ENCODE measurements around the gene MKLN1. TPM values are rescaled to one million over a fixed set of nuclear protein-coding genes. Genes with fewer than 3 reads are reported as not detected.

The MKLN1 gene
- total and polyA plus RNA-seq, 4 experiments from 2014 or later = 18.1 to 61.0 (median 45.4) TPM

DNA sequence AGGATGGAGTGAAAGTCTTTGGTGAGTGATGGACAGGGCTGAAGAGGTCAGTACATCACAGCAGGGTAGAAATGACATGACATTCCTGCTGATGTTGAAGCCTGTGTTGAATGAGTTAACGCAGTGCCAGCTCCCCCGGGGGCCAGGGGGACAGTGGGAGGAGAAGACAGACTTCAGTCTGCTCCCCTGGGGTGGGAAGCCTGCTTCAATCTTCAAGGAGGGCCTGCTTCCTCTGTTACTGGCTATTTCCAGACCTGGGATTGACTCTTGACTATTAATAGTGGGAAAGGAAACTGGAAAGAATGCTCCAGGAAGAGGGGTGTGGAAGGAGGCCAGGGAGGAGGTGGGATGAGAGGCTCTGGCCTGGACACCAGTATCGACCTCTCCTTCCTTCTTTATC is 201.5 kb downstream of the MKLN1 start:
- H3K4me3 Mint-ChIP-seq = no peak overlapping the region
- H3K4me3 ChIP-seq (ENCODE audit: low read length in 2 of 2) = no peak overlapping the region
- H3K36me3 ChIP-seq (ENCODE audit: insufficient read depth, low read length) = no peaks in the 10 kb centered on the region
- intact Hi-C loops (cut with micrococcal nuclease) = no loop called here
- peaks cover 0 to 3% of the 10 kb centered on the region in 2 donors for H3K27me3 Mint-ChIP-seq
- H3K4me1 ChIP-seq (ENCODE audit: insufficient read depth, low read length) = no peaks in the 10 kb centered on the region
- H3K27me3 ChIP-seq (ENCODE audit: insufficient read depth, low read length) = no peaks in the 10 kb centered on the region
- DNase-seq = no peak
- no peaks in the 10 kb centered on the region for H3K4me1 Mint-ChIP-seq
- no peak overlapping the region for H3K27ac ChIP-seq (ENCODE audit: low read depth, low read length)
- H3K9me3 Mint-ChIP-seq = no peaks in the 10 kb centered on the region
- no peak overlapping the region for H3K27ac Mint-ChIP-seq
- no peaks in the 10 kb centered on the region for H3K36me3 Mint-ChIP-seq
- H3K9me3 ChIP-seq (ENCODE audit: control insufficient read depth in 1 of 2, low read length in 2 of 2) = no peaks in the 10 kb centered on the region
- CTCF ChIA-PET (ENCODE audit: partially characterized antibody) = no interaction called here
- POLR2A ChIA-PET (ENCODE audit: partially characterized antibody) = no interaction called here

DNA sequence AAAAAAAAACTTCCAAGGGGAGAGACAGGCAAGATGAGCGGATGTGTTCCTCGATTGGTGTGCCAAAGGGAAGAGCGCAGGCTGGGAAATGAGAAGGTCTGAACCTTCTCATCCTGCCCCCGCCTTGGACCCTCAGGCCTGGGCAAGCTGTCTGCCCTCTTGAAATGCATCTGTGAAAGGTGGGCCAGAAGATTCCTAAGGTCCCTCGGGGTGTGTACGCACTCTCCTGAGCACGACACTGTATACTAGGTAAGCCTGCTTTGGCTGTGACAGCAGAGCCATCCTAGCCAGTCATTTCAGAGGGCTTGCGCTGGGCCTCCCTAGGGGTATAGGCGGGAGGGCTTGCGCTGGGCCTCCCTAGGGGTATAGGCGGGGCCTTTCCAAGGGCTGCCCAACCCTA is 201.9 kb downstream of the MKLN1 start:
- Histone ChIP-seq H3K27me3 (ENCODE audit: insufficient read depth, low read length) (no peaks in the 10 kb centered on the region), H3K4me1 (ENCODE audit: insufficient read depth, low read length) (no peaks in the 10 kb centered on the region), H3K27ac (ENCODE audit: low read depth, low read length) (no peak overlapping the region), H3K9me3 (ENCODE audit: control insufficient read depth in 1 of 2, low read length in 2 of 2) (no peaks in the 10 kb centered on the region), H3K36me3 (ENCODE audit: insufficient read depth, low read length) (no peaks in the 10 kb centered on the region), H3K4me3 (ENCODE audit: low read length in 2 of 2) (no peak overlapping the region)
- Mint-ChIP-seq H3K4me3 (no peak overlapping the region), H3K36me3 (no peaks in the 10 kb centered on the region), H3K27ac (no peak overlapping the region), H3K27me3 (peaks cover 0 to 3% of the 10 kb centered on the region in 2 donors), H3K9me3 (no peaks in the 10 kb centered on the region), H3K4me1 (no peaks in the 10 kb centered on the region)
- POLR2A ChIA-PET (ENCODE audit: partially characterized antibody) = no interaction called here
- intact Hi-C loops (cut with micrococcal nuclease) = no loop called here
- DNase-seq = no peak
- CTCF ChIA-PET (ENCODE audit: partially characterized antibody) = no interaction called here

DNA sequence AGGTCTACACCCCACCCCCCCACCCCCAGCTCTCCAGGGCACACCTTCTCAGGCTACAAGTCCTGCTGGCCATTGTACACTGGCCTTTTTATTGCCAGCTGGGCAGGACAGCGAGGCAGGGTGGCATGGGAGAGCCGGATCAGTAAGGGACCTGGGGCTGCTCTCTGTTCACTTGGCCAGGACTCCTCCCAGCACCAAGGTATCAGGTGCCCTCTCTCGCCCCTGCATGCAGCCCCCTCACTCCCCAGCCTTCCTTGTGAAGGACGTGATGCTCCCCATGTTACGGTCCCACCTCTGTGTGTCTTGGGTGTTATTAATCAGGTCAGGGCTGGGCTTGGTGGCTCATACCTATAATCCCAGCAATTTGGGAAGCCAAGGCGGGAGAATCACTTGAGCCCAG is 202.5 kb downstream of the MKLN1 start:
- Histone ChIP-seq H3K27me3 (ENCODE audit: insufficient read depth, low read length) (no peaks in the 10 kb centered on the region), H3K4me3 (ENCODE audit: low read length in 2 of 2) (no peak overlapping the region), H3K4me1 (ENCODE audit: insufficient read depth, low read length) (no peaks in the 10 kb centered on the region), H3K9me3 (ENCODE audit: control insufficient read depth in 1 of 2, low read length in 2 of 2) (no peaks in the 10 kb centered on the region), H3K27ac (ENCODE audit: low read depth, low read length) (no peak overlapping the region), H3K36me3 (ENCODE audit: insufficient read depth, low read length) (no peaks in the 10 kb centered on the region)
- intact Hi-C loops (cut with micrococcal nuclease) = no loop called here
- Mint-ChIP-seq H3K27ac (no peak overlapping the region), H3K9me3 (no peaks in the 10 kb centered on the region), H3K36me3 (no peaks in the 10 kb centered on the region), H3K4me3 (no peak overlapping the region), H3K27me3 (peaks cover 0 to 3% of the 10 kb centered on the region in 2 donors), H3K4me1 (no peaks in the 10 kb centered on the region)
- ChIA-PET POLR2A (ENCODE audit: partially characterized antibody) (no interaction called here), CTCF (ENCODE audit: partially characterized antibody) (no interaction called here)
- DNase-seq = no peak

DNA sequence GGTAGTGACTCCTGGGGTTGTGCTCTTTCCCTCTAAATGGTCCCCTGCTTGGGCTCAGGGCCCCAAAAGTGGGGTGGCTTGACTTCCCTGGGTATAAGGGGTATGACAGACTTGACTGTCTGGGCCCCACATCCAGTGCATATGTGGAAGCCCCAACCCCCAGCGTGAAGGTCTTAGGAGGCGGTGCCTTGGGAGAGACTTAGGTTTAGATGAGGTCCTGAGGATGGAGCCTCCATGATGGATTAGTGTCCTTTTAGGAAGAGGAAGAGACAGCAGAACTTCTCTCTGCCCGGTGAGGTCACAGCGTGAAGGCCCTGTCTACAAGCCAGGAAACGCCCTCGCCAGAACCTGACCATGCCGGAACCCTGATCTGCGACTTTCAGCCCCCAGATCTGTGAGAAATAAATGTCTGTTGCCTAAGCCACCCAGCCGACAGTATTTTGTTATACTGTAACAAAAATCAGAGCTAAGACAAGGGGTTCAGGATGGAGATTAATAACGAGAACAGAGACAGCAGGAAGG is 205.0 kb downstream of the MKLN1 start:
- intact Hi-C loops (cut with micrococcal nuclease) = no loop called here
- Mint-ChIP-seq H3K36me3 (no peaks in the 10 kb centered on the region), H3K9me3 (no peaks in the 10 kb centered on the region), H3K27me3 (peaks cover 0 to 3% of the 10 kb centered on the region in 2 donors), H3K4me3 (no peak overlapping the region), H3K27ac (no peak overlapping the region), H3K4me1 (no peaks in the 10 kb centered on the region)
- POLR2A ChIA-PET (ENCODE audit: partially characterized antibody) = no interaction called here
- Histone ChIP-seq H3K27me3 (ENCODE audit: insufficient read depth, low read length) (no peaks in the 10 kb centered on the region), H3K36me3 (ENCODE audit: insufficient read depth, low read length) (no peaks in the 10 kb centered on the region), H3K9me3 (ENCODE audit: control insufficient read depth in 1 of 2, low read length in 2 of 2) (no peaks in the 10 kb centered on the region), H3K27ac (ENCODE audit: low read depth, low read length) (no peak overlapping the region), H3K4me1 (ENCODE audit: insufficient read depth, low read length) (no peaks in the 10 kb centered on the region), H3K4me3 (ENCODE audit: low read length in 2 of 2) (no peak overlapping the region)
- DNase-seq = no peak
- CTCF ChIA-PET (ENCODE audit: partially characterized antibody) = no interaction called here

DNA sequence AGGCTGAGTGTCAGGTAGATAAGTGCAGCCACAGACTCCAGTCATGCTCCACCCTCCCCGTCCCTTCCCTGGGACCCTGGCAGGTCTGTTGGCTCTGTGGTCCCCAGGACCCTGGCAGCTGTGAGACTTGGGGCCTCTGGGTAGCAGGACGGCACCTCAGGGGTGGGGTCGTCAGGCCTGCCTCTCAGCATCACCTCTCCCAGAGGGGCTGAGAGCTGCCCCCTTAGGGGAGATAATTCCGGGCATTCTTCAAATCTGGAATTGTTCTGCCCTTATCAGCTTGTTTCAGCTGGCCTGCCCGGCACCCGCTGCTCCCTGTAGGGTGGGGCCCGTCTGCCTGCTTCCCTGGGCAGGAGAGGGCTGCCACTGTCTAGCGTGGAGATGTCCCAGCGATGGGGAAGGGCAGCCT is 205.5 kb downstream of the MKLN1 start:
- no peak overlapping the region for H3K4me3 Mint-ChIP-seq
- H3K9me3 Mint-ChIP-seq = no peaks in the 10 kb centered on the region
- H3K36me3 ChIP-seq (ENCODE audit: insufficient read depth, low read length) = no peaks in the 10 kb centered on the region
- DNase-seq = no peak
- CTCF ChIA-PET (ENCODE audit: partially characterized antibody) = no interaction called here
- no peaks in the 10 kb centered on the region for H3K36me3 Mint-ChIP-seq
- no peaks in the 10 kb centered on the region for H3K9me3 ChIP-seq (ENCODE audit: control insufficient read depth in 1 of 2, low read length in 2 of 2)
- no peaks in the 10 kb centered on the region for H3K4me1 Mint-ChIP-seq
- no peak overlapping the region for H3K27ac Mint-ChIP-seq
- H3K4me3 ChIP-seq (ENCODE audit: low read length in 2 of 2) = no peak overlapping the region
- H3K27ac ChIP-seq (ENCODE audit: low read depth, low read length) = no peak overlapping the region
- intact Hi-C loops (cut with micrococcal nuclease) = no loop called here
- H3K27me3 Mint-ChIP-seq = peaks cover 0 to 3% of the 10 kb centered on the region in 2 donors
- H3K27me3 ChIP-seq (ENCODE audit: insufficient read depth, low read length) = no peaks in the 10 kb centered on the region
- POLR2A ChIA-PET (ENCODE audit: partially characterized antibody) = no interaction called here
- H3K4me1 ChIP-seq (ENCODE audit: insufficient read depth, low read length) = no peaks in the 10 kb centered on the region

DNA sequence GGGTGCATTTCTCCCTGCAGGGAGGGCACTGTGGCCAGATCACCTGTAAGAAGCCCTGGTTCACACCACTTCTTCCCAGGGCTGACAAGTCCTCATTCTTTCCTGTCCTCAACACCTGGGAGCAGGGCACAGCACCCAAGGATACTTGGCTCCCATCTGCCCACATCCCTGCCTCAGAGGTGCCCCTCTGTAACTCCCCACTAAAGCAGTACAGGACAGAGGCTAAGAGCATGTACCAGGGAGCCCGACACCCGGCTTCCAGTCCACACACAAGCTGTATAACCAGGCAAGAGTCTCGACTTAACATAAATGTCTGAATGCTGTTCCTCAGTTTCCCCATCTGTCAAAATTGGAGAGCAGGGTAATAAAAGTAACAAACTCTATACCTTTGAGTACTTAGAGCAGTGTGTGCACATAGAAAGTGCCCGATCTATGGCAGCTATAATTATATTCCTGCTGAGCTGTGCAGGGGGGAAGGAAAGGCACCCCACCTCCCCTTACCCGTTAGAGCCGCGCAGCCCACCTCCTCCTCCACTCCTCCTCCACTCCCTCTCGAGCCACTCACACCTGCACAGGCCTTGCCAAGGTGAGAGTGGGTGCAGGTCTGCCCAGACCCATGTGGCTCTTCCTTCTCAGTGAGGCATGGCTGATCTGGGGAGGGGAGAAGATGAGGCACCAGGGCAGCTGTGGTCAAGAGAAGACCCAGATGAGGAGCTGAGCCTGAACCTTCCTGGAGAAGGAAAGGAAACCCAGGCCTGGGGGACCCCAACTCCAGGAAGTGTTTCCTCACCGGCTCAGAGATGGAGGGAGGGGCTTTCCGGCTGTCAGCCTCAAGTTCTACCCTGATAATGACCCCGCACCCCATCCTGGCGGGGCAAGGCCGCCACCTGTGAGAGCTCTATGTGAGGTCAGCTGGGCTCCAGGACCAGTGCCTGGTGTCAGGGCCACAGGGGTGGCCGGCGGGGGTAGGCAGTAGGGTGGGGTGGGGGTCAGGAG is 206.2 kb downstream of the MKLN1 start:
- Mint-ChIP-seq H3K36me3 (no peaks in the 10 kb centered on the region), H3K27me3 (no peaks in the 10 kb centered on the region), H3K4me1 (no peaks in the 10 kb centered on the region), H3K9me3 (no peaks in the 10 kb centered on the region), H3K4me3 (no peak overlapping the region), H3K27ac (no peak overlapping the region)
- DNase-seq = no peak
- Histone ChIP-seq H3K4me3 (ENCODE audit: low read length in 2 of 2) (no peak overlapping the region), H3K27me3 (ENCODE audit: insufficient read depth, low read length) (no peaks in the 10 kb centered on the region), H3K36me3 (ENCODE audit: insufficient read depth, low read length) (no peaks in the 10 kb centered on the region), H3K4me1 (ENCODE audit: insufficient read depth, low read length) (no peaks in the 10 kb centered on the region), H3K27ac (ENCODE audit: low read depth, low read length) (no peak overlapping the region), H3K9me3 (ENCODE audit: control insufficient read depth in 1 of 2, low read length in 2 of 2) (no peaks in the 10 kb centered on the region)
- ChIA-PET CTCF (ENCODE audit: partially characterized antibody) (interaction anchor here (1.3 to 1.8 kb wide), 3 partner anchors 9 to 15 kb away, joined by 3 to 6 read pairs (median 5); no protein-coding TSS in a partner anchor), POLR2A (ENCODE audit: partially characterized antibody) (no interaction called here)
- intact Hi-C loops (cut with micrococcal nuclease) = no loop called here

DNA sequence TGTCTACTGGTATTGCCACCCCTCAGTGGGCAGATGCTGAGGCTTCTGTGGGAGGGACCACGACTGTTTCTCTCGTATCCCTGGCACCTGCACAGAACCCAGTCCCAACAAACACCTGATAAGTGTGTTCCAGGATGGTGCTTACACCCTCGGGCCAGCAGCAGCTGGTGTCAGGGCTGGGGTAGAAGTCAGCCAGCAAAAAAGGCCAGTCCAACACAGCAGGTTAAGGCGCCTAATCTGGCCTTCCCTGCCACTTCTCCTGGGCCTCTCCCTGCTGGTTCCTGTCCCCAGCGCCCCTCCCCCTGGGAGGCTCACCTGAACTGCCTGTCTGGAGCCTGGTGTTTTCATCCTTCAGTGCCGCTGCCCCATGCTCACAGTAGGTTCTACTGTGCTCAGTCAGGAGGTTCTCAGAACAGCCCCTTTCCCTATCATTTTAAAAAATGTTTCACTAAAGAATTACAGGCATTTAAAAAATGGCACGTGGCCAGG is 208.7 kb downstream of the MKLN1 start:
- Mint-ChIP-seq H3K27me3 (no peaks in the 10 kb centered on the region), H3K9me3 (no peaks in the 10 kb centered on the region), H3K27ac (no peak overlapping the region), H3K36me3 (no peaks in the 10 kb centered on the region), H3K4me1 (no peaks in the 10 kb centered on the region), H3K4me3 (no peak overlapping the region)
- ChIA-PET CTCF (ENCODE audit: partially characterized antibody) (no interaction called here), POLR2A (ENCODE audit: partially characterized antibody) (no interaction called here)
- no peaks in the 10 kb centered on the region for H3K27me3 ChIP-seq (ENCODE audit: insufficient read depth, low read length)
- no peak for DNase-seq
- H3K9me3 ChIP-seq (ENCODE audit: control insufficient read depth in 1 of 2, low read length in 2 of 2) = no peaks in the 10 kb centered on the region
- no peaks in the 10 kb centered on the region for H3K36me3 ChIP-seq (ENCODE audit: insufficient read depth, low read length)
- no peaks in the 10 kb centered on the region for H3K4me1 ChIP-seq (ENCODE audit: insufficient read depth, low read length)
- no peak overlapping the region for H3K27ac ChIP-seq (ENCODE audit: low read depth, low read length)
- no peak overlapping the region for H3K4me3 ChIP-seq (ENCODE audit: low read length in 2 of 2)
- intact Hi-C loops (cut with micrococcal nuclease) = no loop called here
